Left hindlimb (tissue), 1 donor: Measurements from ENCODE around the gene ARID5B.
"Not testable (repeated sequence)": the region's sequence is repeated elsewhere in the genome, so short reads cannot be mapped to it uniquely, and the experiment has no call there.

ENCODE experiments used
- DNase-seq: peaks from one replicate; pipeline ENCODE4 v3.0.0-alpha.2; 2018

ARID5B gene

DNA sequence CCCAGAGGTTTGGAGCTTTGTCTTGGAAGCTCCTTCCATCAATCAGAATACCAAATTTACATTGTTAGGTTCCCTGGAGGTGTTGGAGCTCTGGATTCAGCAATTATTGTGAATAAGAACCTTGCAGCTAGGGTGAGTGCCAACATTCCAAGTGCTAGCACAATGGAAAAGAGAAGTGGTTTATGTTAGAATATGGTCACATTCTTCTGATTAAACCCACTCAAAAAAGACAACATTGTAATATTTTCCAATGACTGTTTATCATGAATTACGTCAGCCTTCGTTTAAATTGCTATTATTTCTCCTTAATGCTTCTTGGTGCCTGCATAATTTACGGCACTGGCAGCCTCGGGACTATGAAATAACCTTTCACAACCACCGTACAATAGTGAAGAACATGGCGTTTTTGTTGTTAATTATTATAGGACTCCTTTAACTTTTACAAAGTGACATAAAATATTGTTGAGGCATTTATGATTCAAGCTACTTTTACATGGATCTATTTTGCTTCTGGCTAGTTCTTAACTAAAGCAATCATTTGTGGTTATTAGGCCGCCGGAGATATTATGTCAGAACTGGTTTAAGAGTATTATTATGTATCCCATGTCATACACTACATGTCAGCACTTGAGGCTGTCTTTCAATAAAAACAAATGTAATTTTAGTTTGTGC, 117.7 kb downstream of the ARID5B start:
- DNase-seq: no peak

DNA sequence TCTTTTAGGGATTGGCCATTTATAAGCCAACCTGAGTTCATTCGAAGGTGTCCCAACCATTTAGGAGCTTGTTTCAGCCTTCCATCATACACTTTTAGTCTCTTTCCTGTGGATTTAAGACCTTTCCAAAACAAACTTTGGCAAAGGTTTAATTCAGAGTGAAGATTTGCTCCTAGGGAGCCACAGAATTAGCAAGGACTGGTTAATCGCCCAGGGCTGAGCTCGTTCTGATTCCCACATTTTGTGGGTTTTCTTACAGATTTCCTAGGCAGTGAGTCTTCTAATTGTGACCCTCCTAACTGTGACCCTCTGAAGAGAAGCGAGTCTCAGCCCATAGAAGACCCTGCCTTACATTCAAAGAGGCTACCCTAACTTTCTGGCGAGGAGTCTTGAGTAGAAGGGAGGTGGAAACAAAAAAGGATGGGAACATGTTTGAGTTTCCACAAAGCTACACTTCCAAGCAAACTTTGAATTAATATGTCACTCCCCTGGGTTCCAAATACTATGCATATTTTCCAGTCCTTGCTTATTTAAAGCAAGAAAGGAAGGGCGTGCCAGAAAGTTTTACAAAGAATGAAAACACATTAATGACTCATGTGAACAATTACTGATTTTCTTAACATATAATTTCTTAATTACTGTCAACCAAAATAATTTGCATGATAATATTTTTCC, 118.3 kb downstream of the ARID5B start:
- DNase-seq: no peak

DNA sequence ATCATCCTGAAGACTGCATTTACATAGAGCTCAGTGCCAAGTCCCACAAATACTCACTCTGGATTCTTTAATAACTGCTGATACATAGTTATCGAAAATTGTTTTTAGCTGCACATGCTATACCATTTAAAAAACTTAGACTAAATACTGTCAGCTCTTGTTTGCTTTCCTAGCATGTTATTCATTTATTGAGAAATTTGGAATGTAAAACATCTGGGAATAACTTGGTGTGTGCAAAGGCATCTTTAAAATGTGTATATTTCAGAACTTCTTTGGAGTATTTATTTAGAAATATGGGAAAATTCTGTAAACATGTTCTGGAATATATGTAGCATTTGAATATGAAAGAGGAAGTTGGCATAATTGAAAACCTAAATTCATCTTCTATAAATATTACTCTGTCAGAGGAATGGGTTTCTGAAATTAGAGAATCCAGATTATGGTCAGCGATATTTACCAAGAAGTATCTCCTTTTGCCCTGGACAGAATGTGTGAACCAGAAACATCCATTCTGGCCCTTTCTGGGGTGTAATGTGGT, 119.7 kb downstream of the ARID5B start:
- no peak for DNase-seq

DNA sequence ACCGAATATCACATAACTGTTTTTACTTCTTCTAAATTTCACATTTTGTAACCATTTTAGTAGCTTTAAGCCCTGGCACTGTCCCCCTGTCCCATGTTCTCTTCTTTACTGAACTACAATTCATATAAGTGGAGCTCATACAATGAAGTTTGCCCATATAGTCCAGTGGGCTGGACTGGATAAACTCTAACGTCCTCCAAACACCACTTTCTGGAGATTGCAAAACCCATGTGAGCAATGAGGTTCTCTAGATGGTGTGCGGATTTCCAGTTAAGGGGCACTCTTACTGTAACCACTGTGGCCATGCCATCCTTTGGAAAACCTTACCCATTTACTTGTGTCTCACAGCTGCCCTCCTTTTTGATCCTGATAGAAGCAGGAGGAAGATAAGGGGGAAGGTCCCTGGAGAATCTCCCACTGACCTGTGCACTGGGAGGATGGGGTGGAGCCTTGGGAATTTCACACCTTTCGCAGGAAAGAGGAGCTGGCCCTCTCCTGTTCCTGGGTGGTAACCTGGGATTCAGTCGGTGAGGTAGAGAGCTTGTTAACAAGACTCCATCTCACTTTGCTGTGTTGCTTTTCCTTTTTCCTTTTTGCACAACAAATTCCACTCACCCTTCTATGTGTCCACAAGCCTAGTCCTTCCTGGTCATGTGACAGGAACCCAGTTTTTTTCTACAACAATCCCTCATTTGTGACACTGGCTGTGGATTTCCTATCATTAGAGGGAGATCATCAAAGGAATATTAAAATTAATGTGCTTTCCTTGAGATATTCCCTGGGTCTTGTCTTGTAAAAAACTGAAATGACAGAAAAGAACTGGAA, 120.7 kb downstream of the ARID5B start:
- no peak for DNase-seq

DNA sequence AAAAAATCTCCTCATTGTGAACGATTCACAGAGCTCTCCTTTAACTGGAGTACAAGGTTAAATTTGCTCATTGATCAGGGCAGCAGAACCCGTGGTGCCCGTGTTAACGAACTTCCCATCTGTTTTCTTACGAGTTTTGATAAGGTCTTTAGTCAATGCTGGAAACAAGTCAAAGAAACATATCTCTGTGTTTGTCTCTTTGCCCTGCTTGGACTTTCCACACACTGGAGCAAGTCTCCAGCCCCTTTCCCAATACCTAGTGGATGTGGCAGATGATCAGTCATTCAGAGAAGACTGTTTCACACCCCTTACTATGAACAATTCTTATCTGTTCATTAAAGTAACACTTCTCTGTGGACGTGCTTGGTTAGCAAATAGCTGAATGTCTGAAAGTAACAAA, 121.3 kb downstream of the ARID5B start:
- no peak for DNase-seq

DNA sequence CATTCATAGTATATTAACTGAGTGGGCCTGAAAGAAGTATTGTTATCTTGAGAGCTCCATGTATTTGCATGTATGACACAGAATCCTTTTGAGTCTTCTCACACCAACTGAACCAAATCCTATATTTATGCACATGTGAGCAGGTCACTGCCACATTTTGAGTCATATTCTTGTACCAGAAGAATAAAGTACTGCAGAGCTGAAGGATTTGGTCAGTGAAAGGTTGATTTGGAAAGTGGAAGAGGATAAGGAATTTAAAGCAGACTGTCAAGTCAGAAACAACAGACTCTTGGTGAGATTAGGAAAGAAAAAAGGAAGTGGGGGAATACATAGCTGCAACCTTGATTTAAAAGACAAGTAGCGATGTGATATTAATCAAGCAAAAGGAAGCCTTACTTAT, 121.8 kb downstream of the ARID5B start:
- no peak for DNase-seq

DNA sequence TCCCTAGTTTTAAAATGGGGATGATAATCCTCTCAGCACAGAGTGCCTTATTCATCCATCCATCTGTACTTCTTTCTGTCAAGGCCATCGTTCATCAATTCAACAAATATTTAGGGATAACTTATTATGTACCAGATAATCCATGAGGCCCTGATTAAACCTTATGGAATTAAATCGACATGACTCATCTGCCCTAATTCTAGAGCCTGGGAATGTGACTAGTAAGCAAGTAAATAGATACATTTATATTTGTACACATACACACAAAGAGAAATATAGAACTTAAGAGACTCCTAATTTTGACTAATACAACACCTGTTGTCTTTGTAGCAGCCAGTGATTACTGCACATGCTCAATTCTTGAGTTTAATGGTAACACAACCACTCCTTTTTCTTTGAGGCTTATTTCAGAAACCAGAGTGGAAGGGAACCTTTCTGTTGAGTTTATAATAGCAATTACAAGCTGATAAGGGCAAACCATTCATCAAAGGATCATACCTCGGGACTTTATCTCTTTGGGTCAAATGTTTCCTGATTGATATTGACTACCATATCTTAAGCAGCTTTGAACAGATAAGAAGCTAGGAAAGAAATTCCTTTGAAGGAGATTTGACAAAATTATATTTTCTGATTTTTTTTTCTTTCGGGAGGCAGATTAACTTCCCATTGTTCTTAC, 122.7 kb downstream of the ARID5B start:
- DNase-seq: no peak

DNA sequence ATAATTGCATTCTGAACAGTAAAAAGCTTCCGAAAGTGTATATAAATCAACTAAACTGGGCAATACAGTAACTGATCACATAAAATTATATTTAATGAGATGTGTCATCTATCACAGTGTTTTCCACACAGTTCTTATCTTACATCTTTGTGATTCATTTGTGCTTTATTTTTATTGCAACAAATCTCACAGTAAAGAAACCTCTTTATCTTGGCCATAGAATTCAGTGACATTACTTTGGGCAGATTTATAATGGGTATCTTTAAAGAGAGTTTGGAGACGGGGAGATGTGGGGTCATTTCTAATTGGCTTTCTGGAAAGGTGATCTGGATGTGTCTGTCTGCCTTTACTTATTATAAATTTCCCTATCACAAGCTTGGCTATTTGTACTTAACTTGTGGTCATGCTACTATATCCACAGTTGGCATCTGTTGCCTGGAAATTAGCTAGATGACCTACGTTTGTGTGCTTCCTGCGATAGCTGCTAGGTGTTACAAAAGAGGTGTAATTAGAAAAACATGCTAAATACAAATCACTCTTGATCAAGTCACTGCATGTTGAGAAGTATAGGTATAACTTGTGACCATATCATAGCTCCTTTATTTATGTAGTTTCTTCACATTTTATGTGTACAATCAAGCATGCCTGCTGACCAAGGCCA, 123.8 kb downstream of the ARID5B start:
- DNase-seq: no peak

DNA sequence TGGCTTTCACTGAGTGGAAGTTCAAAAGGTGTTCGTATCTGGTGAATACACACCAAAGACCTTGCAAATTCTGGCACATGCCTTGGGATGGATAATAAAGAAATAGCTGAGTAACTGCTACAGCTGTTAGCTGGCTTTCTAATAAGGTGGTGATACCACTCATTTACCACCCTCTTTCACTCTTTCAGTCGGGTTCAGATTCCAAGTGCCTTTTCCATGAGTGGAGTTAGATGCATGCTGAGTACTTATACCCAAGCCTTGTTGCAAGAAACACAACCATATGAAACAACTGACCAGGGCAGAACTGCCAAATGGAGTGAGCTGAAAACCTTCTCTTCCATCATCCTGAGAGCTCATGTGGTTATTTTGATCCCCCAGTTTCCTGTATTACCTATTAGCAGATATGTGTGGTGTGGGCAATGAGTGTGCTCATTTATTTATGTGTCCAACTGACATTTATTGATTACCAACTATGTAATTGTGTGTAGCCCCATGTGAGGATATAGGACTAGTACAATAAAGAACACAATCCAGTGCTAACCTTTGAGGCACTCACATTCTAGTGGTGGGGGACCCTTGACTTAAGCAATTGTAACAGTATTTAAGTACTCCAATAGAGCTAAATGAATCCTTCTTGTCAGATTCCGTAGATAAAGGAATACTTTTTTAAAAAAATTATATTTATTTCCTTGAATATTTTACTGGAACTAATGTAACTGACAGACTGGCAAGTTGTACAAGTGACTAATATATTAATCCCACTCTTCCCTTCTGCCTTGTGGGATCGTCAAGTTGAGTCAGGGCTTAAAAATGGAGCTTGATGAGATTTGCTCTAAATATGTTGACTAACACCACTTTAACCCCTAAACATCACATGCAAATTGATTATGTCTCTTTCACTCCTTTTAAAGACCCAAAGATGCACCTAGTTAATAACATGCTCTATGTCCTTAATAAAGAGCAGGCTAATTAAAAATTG, 124.7 kb downstream of the ARID5B start:
- DNase-seq: no peak

DNA sequence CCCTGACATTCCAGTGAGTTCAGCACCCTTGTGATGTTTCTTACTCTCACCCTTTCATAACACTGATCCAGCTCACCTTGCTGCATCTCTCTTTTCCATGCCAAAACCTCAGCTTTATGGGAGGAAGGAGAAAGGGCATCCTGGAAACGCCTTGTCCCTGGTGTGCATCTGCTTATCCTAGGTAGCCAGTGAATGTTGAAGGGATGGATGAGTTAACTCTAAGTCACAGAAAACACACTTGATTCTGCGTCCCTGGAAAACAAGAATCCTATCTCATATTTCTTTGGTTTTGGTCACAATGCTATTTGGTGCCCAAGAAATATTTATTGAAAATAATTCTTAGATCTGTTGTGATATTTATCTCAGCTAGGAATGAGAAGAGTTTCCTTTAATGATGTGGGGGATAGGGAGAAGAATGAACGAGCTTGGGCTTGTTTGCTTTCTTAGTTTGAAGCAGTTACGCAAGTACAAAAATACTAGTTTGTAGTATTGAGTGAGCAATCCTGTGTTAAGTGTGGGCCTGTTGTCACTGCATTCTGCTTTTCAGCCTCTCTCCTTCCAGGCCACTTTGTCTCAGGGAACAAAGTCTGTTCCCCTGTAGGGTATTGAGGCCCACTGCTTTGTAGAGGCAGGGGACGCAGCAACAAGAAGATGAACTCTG, 126.5 kb downstream of the ARID5B start:
- no peak for DNase-seq

DNA sequence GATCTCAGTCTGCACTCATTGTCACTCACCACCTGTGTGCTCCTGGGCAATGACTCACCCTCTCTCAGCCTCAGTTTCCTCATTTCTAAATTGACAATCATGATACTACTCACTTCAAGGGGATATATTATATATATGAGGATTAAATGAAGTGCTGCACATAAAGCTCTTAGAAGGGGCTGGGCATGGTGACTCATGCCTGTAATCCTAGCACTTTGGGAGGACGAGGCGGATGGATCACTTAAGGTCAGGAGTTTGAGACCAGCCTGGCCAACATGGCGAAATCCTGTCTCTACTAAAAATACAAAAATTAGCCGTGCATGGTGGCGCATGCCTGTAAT, 127.0 kb downstream of the ARID5B start:
- not testable (repeated sequence) for DNase-seq

DNA sequence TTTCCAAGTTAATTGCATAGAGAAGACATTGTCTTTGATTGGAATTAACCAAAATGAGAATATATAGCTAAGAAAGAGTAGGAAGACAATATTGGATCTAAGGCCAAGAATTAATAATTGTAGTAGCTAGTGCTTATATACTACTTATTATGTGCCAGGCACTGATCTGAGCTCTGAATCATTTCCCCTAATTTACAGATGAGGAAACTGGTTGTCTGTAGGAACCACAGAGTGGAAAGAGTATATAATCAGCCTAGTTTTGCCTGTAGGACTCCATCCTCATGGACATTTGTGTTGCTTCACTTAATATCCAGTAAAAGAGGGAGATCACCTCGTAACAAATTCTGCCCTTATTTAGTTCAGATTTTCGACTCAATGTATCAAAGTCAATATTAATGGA, 127.9 kb downstream of the ARID5B start:
- no peak for DNase-seq

DNA sequence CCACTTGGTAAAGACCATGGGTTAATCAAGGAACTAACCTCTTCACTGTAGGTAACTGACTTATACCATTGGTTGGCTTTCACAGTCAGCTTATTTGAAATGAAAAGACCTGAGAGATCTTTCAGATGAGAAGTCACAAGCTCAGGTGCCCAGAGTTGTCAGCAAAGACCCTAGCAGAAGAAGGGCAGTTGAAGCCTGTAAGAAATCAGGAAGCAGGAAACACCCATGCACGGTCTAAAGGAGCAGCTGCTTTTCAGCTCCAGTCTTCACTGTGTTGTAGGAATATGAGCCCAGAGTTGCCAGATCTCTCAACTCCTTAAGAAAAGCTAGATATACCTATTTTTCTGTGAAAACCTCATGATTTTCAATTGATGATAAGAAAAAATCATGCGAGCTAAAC, 130.0 kb downstream of the ARID5B start:
- DNase-seq: no peak

DNA sequence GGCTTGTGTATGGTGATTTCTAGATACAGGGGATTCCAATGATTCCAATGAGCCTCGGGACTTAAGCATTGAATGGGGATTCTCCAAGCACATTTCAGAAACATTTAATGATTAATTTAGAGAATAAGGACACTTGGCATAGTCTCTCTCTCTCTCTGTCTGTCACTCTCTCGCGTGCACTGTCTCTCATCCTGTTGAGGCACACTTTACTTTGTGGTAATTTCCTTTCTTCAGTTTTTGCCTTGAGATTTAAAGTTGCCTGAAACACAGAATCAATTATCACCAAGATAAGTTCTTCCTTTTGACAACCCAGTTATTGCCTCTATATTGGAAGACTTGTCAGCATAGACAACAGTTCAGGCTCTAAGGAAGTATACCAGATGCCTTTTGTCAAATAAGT, 131.6 kb downstream of the ARID5B start:
- DNase-seq: no peak

DNA sequence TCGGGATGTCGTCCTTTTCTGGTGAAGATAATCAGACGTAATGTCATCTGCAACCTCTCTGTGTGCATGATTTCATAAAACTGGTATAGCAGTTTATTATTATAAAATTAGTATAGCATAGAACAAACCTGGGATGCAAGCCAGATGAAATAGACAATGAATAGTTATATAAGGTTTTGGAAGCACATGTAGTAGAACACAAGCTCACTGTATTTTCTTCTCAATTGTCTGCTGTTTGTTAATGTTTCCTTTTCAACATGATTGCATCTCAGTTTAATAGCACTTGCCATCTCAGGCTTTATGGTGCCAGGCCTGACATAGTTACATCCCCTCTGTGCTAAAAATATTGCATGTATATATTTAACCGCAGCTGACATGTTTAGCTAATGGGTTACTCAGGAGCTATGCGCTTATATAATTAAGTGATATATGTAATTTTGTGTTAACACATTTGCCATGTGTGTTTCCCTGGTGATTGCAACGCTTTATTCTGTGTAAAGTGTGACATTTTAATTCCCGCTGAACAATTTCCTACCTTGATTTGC, 132.7 kb downstream of the ARID5B start:
- DNase-seq: no peak

DNA sequence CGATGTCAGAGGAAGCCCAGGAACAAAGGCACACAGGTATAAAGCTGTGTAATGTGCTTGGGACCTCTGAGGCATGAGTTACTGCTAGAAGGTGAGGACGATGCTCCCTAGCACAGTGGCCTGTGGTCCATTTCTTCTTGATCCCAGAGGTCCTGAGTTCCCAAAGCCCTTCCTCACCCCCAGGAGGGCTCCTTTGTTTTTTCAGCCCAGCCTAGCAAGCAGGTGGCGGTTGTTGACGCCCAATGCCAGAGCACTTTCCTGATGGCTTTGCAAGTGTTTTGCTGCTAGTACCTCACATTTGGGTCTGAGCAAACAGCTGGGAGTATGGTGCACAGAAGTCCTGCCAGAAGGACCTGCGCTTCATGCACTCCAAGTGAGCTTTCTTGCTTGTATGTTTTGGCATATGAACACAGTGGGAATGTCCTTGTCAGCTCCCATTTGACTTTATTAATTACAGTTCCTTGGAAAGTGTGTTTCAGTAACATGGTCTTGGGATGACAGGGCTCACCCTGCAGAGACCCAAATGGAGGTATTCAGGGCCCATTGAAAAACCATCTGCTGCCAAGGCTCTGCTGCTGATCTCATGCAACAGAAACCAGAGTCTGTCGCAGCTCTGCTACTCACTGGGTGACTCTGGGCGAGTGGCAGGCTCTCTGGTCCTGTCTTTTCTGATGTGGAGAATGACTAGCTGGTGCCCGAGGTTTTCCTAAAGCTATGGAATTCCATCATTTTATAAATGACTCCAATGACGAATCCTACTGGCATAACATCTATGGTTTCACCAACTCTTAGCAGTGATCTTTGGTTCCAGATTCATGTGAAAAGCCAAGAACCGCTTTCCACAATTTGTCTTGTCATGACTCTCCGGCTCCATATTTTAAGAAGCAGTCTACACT, 134.9 kb downstream of the ARID5B start:
- DNase-seq: no peak

DNA sequence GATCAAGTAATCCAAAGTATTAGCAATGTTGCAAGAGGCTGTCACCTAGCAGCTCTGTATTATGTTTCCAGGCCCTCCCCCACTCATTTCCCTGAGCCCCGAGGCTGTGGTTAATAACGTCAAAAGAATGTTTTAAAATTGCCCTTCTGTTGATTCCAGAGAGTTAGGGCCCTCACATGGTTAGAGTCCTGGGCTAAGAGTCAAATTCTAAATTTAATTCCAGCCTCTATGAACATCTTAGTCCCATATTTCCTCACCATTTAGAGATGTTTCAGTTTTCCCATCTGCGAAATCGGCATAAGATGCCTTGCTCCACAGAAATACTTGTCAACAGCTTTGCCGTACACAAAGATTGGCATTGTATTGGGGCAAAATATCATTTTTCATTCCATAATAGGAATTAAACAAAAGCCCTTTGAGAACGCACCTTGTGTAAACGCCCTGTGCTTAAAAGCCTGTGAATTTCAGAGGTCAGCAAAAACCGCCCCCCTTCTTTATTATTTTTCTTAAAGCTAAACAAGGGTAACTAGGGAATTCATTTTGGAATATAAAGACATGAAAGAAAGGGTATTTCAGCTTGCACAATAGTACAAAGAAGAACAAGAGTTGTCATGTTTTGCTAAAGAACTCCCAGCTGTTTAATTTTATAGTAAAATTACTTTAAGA, 135.8 kb downstream of the ARID5B start:
- no peak for DNase-seq

DNA sequence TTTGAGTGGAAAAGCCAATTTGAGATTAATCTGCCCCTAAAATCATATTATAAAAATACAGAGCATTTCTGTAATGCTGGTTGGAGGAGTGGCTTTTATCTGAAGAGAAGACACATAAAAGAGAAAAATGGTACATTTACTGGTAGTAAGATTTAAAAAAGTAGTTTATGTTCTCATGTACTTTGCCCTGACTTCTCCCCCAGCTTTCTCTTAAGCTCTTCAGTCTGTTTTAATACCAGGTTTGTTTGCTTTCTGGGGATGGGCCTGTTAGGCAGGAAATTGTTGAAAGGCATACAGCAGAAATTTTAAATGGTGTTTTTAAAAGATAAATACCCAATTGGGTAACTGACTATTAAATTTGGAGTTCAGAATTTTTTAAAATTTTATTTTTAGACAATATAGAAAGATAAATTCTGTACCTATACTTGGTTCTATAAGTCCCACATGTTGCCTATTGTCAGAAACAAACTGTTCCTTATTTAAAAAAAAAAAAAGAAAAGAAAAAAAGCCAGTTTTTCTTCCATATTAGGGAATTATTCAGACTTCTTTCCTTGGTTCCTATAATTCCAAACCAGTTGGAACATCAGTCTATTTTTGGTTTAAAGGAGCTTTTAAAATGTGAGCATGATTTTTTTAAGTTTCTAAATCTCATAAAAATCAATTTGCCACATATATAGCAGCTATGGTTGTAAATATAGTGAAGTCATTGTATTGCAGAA, 136.6 kb downstream of the ARID5B start:
- DNase-seq: no peak
